ENCODE results near the gene POU2AF2.

The POU2AF2 gene

GRCh38 chr11:111303461-111303860, 57.9 kb downstream of the POU2AF2 start:
- DNase-seq (ENCODE audit: low read depth in 1 of 2, low spot score in 1 of 2), result no peak

GRCh38 chr11:111305162-111305802, 59.8 kb downstream of the POU2AF2 start:
- Histone ChIP-seq H3K4me3 (replicated peaks; ENCODE audit: insufficient read depth, low read length) (no peak overlapping the region), H3K27me3 (ENCODE audit: insufficient read depth, poor library complexity, severe bottlenecking) (peaks cover 13% of the 10 kb centered on the region), H3K27ac (replicated peaks) (no peak overlapping the region)
- TF ChIP-seq REST (IDR thresholded peaks at IDR 0.05; ENCODE audit: insufficient replicate concordance, low read depth) (no peak), SPI1 (IDR thresholded peaks at IDR 0.05; ENCODE audit: borderline replicate concordance, low read depth) (no peak), CTCF (IDR thresholded peaks at IDR 0.05; ENCODE audit: insufficient read depth, low read length) (no peak)
- no peak for DNase-seq (ENCODE audit: low read depth in 1 of 2, low spot score in 1 of 2)

More at GRCh38 chr11:111303461-111303860, 57.9 kb downstream of the POU2AF2 start:
- no peak overlapping the region for H3K27ac ChIP-seq (replicated peaks)
- H3K27me3 ChIP-seq (ENCODE audit: insufficient read depth, poor library complexity, severe bottlenecking), result peaks cover 26% of the 10 kb centered on the region
- no peak for TF ChIP-seq GABPA (IDR thresholded peaks at IDR 0.05; ENCODE audit: low read depth)
- no peak for TF ChIP-seq SPI1 (IDR thresholded peaks at IDR 0.05; ENCODE audit: borderline replicate concordance, low read depth)
- no peak for TF ChIP-seq REST (IDR thresholded peaks at IDR 0.05; ENCODE audit: insufficient replicate concordance, low read depth)
- TF ChIP-seq CTCF (IDR thresholded peaks at IDR 0.05; ENCODE audit: insufficient read depth, low read length), result no peak
- TF ChIP-seq POLR2AphosphoS5 (IDR thresholded peaks at IDR 0.05; ENCODE audit: low read depth), result no peak
- H3K4me3 ChIP-seq (replicated peaks; ENCODE audit: insufficient read depth, low read length), result no peak overlapping the region

GRCh38 chr11:111305876-111306275, 60.4 kb downstream of the POU2AF2 start:
- DNase-seq (ENCODE audit: low read depth in 1 of 2, low spot score in 1 of 2), result no peak
- no peak overlapping the region for H3K4me3 ChIP-seq (replicated peaks; ENCODE audit: insufficient read depth, low read length)
- peaks cover 10% of the 10 kb centered on the region for H3K27me3 ChIP-seq (ENCODE audit: insufficient read depth, poor library complexity, severe bottlenecking)
- TF ChIP-seq CTCF (IDR thresholded peaks at IDR 0.05; ENCODE audit: insufficient read depth, low read length) (no peak), SPI1 (IDR thresholded peaks at IDR 0.05; ENCODE audit: borderline replicate concordance, low read depth) (no peak), POLR2AphosphoS5 (IDR thresholded peaks at IDR 0.05; ENCODE audit: low read depth) (no peak), GABPA (IDR thresholded peaks at IDR 0.05; ENCODE audit: low read depth) (no peak), REST (IDR thresholded peaks at IDR 0.05; ENCODE audit: insufficient replicate concordance, low read depth) (no peak)
- no peak overlapping the region for H3K27ac ChIP-seq (replicated peaks)

Data from HL-60 (cell line).